ENCODE measurements around the gene YRDC.

The YRDC gene, protein sequence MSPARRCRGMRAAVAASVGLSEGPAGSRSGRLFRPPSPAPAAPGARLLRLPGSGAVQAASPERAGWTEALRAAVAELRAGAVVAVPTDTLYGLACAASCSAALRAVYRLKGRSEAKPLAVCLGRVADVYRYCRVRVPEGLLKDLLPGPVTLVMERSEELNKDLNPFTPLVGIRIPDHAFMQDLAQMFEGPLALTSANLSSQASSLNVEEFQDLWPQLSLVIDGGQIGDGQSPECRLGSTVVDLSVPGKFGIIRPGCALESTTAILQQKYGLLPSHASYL

GRCh38 chr1:37807555-37808368, at the start of gene YRDC, which contains the start of gene C1orf122:
TSS of gene YRDC (minus strand) at chr1:37808208. CDS start at chr1:37808180, 28 bp downstream.
TSS of gene C1orf122 (plus strand) at chr1:37807790. CDS start at chr1:37808405, 615 bp downstream.
- peak; percentile 97 for DNase-seq

DNA sequence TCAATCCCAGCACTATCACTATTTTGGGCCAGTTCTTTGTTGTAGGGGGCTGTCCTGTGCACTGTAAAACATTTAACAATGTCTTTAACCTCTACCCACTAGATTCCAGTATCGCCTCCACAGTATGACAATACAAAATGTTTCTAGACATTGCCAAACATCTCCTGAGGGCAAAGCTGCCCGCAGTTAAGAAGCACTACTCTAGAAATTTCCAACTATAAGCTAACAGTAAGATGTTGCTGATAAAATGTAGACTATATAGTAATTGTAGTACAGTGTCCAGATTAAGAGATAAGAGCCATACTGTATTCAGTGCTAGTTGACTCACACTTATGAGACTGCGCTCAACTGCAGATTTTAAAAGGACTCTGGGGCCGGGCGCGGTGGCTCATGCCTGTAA, 46.4 kb upstream of the YRDC start:
- DNase-seq = no peak

- DNase-seq = no peak
Observed at GRCh38 chr1:37853157-37853556, 45.1 kb upstream of the YRDC start.

GRCh38 chr1:37851782-37852210, 43.8 kb upstream of the YRDC start:
- no peak for DNase-seq

DNA sequence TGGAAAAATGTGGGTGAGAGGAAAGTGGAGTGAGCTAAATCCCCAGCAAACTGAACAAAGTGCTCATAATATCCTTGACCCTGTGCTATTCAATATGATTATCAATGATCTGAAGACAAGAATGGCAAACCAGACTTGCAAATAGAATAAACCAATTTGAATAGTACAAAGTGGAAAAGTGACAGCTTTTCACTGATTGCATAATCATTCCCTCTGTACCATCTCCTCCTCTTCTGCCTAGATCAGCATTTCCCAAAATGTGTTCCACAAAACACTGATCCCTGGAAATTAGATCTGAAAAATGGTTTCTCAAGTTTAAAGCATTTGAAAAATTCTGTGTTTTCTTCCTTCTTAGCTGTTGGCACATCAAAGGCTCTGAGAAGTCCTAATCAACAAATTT, 43.3 kb upstream of the YRDC start:
- DNase-seq = no peak

DNA sequence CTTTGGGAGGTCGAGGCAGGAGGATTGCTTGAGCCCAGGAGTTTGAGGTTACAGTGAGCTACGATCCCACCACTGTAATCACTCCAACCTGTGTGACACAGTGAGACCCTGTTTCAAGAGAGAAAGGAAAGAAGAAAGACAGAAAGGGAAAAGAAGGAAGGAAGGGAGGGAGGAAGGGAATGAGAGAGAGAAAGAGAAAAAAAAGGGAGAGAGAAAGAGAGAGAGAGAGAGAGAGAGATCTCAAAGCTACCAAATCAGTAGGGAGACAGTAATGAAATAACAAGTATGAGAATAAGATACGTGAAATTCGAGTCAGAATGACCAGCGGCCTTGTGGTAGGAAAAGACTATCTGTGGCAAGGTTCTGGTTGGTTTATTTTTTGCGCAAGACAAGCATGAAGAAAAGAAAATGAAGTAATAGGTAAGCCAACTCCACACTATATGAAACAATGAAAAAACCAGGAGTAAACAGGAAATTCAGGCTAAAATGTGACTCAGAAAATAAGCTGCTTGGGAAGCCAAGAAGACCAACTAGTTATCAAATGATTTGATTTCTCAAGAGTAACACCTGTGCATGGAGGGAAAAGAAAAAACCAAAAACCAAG, 42.4 kb upstream of the YRDC start:
- DNase-seq = no peak

DNA sequence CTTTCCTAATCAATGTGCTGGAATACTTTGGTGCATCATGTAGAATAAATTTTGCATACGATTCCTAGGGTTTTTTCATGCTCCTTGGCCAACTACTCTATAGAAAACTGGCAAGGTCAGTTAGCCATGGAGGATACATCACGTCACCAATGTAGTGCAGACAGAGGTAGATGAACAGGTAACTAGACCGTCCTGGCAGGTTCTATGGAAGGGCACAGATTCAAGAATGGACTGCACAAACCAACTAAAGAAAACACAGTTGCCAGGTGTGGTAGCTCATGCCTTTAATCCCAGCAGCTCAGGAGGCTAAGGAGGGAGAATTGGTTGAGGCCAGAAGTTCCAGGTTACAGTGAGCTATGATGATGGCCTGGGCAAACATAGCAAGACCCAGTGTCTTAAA, 41.5 kb upstream of the YRDC start:
- no peak for DNase-seq

- no peak for DNase-seq
Observed at GRCh38 chr1:37846647-37847339, 38.8 kb upstream of the YRDC start.

DNA sequence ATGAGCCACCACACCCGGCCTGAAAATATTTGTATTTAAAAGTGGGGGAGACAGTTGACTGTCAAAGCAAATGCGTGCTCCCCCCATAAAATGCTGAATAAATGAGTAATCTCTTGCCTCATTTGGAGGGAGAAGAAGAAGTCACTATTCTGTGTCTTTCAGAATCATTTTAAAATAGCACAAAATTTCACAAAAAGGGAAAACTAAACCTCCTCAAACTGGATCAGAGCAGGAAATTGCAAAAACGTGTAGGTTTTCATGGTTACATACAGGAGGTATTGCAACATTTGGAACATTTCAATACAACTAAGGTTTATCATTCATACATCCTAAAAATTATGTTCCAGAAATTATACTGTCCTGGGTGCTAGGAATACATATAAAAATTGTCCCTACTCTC, 37.8 kb upstream of the YRDC start:
- DNase-seq = no peak

- no peak for DNase-seq
Observed at GRCh38 chr1:37845049-37845646, 37.1 kb upstream of the YRDC start.

GRCh38 chr1:37844536-37844935, 36.5 kb upstream of the YRDC start:
- no peak for DNase-seq

GRCh38 chr1:37841652-37842051, 33.6 kb upstream of the YRDC start:
- DNase-seq = no peak

DNA sequence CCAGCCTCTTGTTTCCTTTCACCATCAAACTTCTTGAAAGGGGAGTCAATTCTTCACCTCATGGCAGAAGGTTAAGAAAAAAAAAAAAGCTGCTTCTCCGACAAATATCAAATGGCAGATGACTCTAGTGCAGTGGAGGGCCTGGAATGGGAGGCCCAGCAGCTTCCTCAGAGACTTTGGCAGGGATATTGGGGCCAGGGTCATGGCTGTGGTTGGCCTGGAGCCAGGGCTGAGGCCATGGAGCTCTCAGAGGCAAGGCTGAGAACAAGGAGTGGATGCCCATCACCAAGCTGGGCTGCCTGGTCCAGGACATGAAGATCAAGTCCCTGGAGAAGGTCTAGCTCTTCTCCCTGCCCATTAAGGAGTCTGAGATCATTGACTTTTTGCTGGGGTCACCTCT, 32.7 kb upstream of the YRDC start:
- no peak for DNase-seq

DNA sequence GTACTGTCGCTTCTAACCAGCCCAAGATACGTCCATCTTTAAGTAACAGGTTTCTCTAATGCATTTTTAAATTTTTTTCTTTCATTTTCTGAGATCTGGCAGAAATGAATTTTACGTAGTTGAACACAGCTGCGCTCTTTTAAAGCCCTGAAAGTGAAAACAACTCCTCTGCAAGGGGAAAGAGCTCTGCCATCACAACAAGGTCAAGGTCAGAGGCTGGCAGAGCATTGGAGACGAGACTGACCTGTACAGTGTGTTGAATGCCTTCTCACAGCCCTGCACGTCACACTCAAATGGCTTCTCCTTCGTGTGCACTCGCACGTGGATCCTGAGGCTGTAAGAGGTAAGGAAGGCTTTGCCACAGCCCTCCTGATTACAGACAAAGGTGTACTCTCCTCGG, 31.7 kb upstream of the YRDC start:
- DNase-seq = no peak

DNA sequence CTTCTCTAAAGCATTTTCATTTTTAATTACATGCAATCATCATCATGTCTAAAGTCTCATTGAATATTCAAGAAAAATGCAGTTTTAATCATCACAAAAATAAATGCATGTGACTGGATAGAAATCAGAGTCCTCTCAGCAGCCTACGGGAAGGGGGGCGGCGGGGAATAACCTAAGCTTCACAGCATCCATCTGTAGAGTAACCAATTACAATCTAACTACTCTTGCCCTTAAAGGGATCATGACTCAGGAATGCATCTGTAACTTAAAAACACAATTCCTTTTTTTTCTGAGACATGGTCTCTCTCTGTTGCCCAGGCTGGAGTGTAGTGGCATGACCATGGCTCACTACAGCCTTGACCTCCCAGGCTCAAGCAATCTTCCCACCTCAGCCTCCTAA, 28.8 kb upstream of the YRDC start:
- no peak for DNase-seq

GRCh38 chr1:37831809-37832208, 23.8 kb upstream of the YRDC start:
- peak; percentile 47 for DNase-seq

DNA sequence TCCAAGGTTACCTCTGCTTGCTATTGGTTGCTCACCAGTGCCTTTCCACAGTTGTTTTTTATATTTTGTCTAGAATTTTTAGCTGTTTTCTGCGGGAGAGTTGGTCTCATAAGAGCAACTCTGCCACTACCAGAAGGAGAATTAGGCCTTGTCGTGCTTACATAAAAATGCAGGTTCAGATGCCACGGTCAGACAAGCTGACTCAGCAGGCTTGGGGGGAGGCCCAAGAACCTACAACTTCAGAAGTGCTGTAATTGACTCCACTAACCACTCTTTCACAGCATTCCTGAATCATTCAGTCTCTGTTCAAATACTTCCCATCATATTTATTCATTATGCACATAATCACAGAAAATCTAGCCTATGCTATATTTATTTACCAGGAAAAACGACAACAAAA, 23.1 kb upstream of the YRDC start:
- no peak for DNase-seq

- no peak for DNase-seq
Observed at GRCh38 chr1:37828410-37829074, 20.5 kb upstream of the YRDC start.

DNA sequence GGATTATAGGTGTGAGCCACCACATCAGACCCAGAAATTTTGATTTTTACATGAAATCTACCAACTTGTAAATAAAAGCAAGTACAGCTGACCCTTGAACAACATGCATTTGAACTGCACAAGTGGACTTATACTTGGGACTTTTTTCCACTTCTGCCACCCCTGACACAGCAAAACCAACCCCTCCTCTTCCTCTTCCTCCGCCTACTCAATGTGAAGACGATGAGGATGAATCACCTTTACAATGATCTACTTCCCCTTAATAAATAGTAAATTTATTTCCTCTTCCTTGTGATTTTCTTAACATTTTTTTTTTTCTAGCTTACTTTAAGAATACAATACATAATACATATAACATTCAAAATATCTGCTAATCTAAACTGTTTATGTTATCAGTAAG, 17.5 kb upstream of the YRDC start:
- DNase-seq = no peak

- no peak for DNase-seq
Observed at GRCh38 chr1:37824001-37824400, 16.0 kb upstream of the YRDC start.

- no peak for DNase-seq
Observed at GRCh38 chr1:37822906-37823815, 15.2 kb upstream of the YRDC start.

All from DMS53 (cell line).